Prostate gland (tissue), 2 donors: Measurements from ENCODE around the gene ALK.

Source experiments
- POLR2A ChIP-seq: fragments of 450-650 bp; IDR thresholded peaks from one replicate; pipeline ENCODE4 v1.6.1; 2016; ENCODE audit warnings: antibody characterized with exemption, mild to moderate bottlenecking
- TF ChIP-seq, protein P1 (sequence below), 4 experiments: fragments of 200-600 bp in 2 of 4; fragments of 450-650 bp in 2 of 4; sonication (generic) in 2 of 4; IDR thresholded peaks; 1 replicate in 3 of 4; 2 replicates in 1 of 4; pipeline ENCODE4 v1.5.1; 2016 to 2019; ENCODE audit warnings: antibody characterized with exemption in 4 of 4, mild to moderate bottlenecking in 2 of 4, moderate library complexity in 2 of 4

DNA sequence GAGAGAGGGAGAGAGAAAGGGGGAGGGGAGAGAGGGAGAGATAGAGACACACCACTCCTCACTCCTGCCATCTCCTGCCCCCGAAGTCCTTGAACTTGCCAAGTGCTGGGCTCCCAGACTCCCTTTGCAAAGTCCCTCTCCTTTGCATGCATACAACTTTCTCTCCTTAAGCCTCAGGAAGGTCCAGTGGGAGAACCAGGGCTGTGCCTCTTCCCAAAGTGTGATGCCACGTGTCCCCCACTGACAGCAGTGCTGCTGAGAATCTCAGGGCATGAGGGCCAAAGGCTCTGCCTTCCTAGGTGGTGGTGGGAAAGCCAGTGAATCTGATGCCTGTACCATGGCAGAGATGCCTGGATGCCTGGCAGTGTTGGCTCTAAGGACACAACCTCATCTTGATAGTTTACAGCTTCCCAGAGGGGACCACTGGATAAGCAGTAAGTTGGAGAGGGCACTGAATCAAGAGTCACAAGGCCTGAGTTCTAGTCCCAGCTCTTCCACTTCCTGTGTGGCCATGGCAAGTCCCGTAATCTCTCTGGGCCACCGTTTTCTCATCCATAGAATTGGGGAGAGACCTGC, 702.7 kb downstream of the ALK start:
- TF ChIP-seq, protein P1, sequence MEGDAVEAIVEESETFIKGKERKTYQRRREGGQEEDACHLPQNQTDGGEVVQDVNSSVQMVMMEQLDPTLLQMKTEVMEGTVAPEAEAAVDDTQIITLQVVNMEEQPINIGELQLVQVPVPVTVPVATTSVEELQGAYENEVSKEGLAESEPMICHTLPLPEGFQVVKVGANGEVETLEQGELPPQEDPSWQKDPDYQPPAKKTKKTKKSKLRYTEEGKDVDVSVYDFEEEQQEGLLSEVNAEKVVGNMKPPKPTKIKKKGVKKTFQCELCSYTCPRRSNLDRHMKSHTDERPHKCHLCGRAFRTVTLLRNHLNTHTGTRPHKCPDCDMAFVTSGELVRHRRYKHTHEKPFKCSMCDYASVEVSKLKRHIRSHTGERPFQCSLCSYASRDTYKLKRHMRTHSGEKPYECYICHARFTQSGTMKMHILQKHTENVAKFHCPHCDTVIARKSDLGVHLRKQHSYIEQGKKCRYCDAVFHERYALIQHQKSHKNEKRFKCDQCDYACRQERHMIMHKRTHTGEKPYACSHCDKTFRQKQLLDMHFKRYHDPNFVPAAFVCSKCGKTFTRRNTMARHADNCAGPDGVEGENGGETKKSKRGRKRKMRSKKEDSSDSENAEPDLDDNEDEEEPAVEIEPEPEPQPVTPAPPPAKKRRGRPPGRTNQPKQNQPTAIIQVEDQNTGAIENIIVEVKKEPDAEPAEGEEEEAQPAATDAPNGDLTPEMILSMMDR (IDR thresholded peaks at IDR 0.05), result no peak
- no peak for TF ChIP-seq POLR2A
